ENCODE results near the gene GRID2. TPM values are rescaled to one million over a fixed set of nuclear protein-coding genes. Genes with fewer than 3 reads are reported as not detected.
A peak's percentile ranks its signal among the peaks of the same experiment; 100 is the strongest.

GRID2 gene
- total RNA-seq, result under 1 TPM in 1 of 2 donors, not detected in 1; 0.28 TPM

- no peak for ATAC-seq (ENCODE audit: insufficient number of reproducible peaks, low FRiP score, low read depth)
- no peak within 1 kb of the TSS for H3K27ac ChIP-seq
- no peaks in the 10 kb centered on the region for H3K36me3 ChIP-seq
- H3K27me3 ChIP-seq (replicated peaks; ENCODE audit: insufficient read depth), result peaks cover 9% of the 10 kb centered on the region
- TF ChIP-seq, protein P1, sequence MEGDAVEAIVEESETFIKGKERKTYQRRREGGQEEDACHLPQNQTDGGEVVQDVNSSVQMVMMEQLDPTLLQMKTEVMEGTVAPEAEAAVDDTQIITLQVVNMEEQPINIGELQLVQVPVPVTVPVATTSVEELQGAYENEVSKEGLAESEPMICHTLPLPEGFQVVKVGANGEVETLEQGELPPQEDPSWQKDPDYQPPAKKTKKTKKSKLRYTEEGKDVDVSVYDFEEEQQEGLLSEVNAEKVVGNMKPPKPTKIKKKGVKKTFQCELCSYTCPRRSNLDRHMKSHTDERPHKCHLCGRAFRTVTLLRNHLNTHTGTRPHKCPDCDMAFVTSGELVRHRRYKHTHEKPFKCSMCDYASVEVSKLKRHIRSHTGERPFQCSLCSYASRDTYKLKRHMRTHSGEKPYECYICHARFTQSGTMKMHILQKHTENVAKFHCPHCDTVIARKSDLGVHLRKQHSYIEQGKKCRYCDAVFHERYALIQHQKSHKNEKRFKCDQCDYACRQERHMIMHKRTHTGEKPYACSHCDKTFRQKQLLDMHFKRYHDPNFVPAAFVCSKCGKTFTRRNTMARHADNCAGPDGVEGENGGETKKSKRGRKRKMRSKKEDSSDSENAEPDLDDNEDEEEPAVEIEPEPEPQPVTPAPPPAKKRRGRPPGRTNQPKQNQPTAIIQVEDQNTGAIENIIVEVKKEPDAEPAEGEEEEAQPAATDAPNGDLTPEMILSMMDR (IDR thresholded peaks at IDR 0.05), result no peak
- peak within 1 kb of the TSS; percentile 72 for H3K4me3 ChIP-seq
- H3K9me3 ChIP-seq, result no peaks in the 10 kb centered on the region
- DNase-seq (ENCODE audit: low spot score), result no peak
- H3K4me1 ChIP-seq (ENCODE audit: control insufficient read depth in 1 of 2, low read depth in 2 of 2), result peaks cover 16 to 27% of the 10 kb centered on the region in 2 donors
Measured at GRCh38 chr4:92303621-92304027, at the start of gene GRID2. TSS of gene GRID2 (plus strand) at chr4:92303966.

GRCh38 chr4:92253986-92254671, 49.6 kb upstream of the GRID2 start:
- Histone ChIP-seq H3K4me3 (no peak overlapping the region), H3K9me3 (peaks cover 4% of the 10 kb centered on the region), H3K4me1 (ENCODE audit: control insufficient read depth in 1 of 2, low read depth in 2 of 2) (no peaks in the 10 kb centered on the region), H3K27me3 (replicated peaks; ENCODE audit: insufficient read depth) (no peaks in the 10 kb centered on the region), H3K36me3 (no peaks in the 10 kb centered on the region), H3K27ac (no peak overlapping the region)
- TF ChIP-seq, protein P1 (IDR thresholded peaks at IDR 0.05), result no peak
- ATAC-seq (ENCODE audit: insufficient number of reproducible peaks, low FRiP score, low read depth) (no peak), DNase-seq (ENCODE audit: low spot score) (no peak)

- ATAC-seq (ENCODE audit: insufficient number of reproducible peaks, low FRiP score, low read depth) (no peak), DNase-seq (ENCODE audit: low spot score) (no peak)
- H3K9me3 ChIP-seq, result peaks cover 4% of the 10 kb centered on the region
- TF ChIP-seq, protein P1 (IDR thresholded peaks at IDR 0.05), result no peak
- H3K4me3 ChIP-seq, result no peak overlapping the region
- no peaks in the 10 kb centered on the region for H3K4me1 ChIP-seq (ENCODE audit: control insufficient read depth in 1 of 2, low read depth in 2 of 2)
- no peak overlapping the region for H3K27ac ChIP-seq
- H3K36me3 ChIP-seq, result no peaks in the 10 kb centered on the region
- H3K27me3 ChIP-seq (replicated peaks; ENCODE audit: insufficient read depth), result no peaks in the 10 kb centered on the region
Measured at GRCh38 chr4:92254767-92255442, 48.9 kb upstream of the GRID2 start.

DNA sequence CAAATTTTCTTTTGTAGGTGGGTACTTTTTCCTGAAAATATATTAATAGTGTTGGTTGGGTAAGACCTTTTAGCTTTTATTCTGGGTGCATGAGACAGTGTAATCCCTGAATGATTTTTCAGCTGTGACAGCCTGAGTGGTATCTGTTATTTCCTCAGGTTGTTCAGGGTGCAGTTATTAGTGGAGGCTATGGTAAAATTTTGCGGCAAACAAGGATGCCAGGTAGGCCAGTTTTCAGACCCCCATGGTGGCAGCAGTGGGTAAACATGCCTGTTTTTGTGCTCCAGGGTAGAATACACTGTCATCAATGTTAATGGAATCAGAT, 47.9 kb upstream of the GRID2 start:
- Histone ChIP-seq H3K9me3 (peaks cover 4% of the 10 kb centered on the region), H3K36me3 (no peaks in the 10 kb centered on the region), H3K4me1 (ENCODE audit: control insufficient read depth in 1 of 2, low read depth in 2 of 2) (no peaks in the 10 kb centered on the region), H3K27me3 (replicated peaks; ENCODE audit: insufficient read depth) (no peaks in the 10 kb centered on the region), H3K4me3 (no peak overlapping the region), H3K27ac (no peak overlapping the region)
- no peak for DNase-seq (ENCODE audit: low spot score)
- ATAC-seq (ENCODE audit: insufficient number of reproducible peaks, low FRiP score, low read depth), result no peak
- TF ChIP-seq, protein P1 (IDR thresholded peaks at IDR 0.05), result no peak

DNA sequence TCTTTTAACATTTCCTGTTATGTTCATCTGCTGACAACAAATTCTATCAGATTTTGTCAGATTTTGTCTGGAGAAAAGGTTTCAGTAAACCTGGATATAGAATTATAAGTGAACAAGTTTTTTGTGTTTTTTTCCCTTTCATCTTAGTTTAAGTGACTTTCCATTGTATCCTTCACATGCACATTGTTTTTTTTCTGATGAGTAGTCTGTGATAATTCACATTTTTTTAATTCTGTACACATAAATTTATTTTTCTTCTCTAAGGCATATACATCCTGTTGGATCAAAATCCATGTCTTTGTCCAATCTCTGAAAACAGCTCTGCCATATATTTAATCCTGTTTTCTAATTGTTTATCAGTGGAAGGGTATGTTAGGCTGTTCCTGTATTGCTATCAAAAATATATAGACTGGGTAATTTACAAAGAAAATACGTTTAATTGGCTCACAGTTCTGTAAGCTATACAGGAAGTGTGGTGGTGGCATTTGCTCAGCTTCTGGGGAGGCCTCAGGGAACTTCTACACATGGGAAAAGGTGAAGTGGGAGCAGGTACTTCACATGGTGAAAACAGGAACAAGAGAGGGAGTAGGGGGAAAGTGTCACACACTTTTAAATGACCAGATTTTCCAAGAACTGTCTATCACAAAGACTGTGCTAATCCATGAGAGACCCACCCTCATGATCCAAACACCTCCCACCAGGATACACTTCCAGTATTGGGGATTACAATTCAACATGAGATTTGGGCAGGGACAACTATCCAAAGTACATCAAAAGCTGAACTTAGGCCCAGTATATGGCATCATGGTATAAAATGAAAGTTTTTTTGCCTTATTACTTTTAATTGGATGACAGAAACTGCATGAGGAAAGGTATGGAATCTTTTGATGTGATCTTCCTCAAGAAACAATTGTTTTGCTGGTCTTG, 45.6 kb upstream of the GRID2 start:
- ATAC-seq (ENCODE audit: insufficient number of reproducible peaks, low FRiP score, low read depth), result no peak
- Histone ChIP-seq H3K36me3 (no peaks in the 10 kb centered on the region), H3K27ac (no peak overlapping the region), H3K4me1 (ENCODE audit: control insufficient read depth in 1 of 2, low read depth in 2 of 2) (no peaks in the 10 kb centered on the region), H3K4me3 (no peak overlapping the region), H3K9me3 (no peaks in the 10 kb centered on the region), H3K27me3 (replicated peaks; ENCODE audit: insufficient read depth) (no peaks in the 10 kb centered on the region)
- TF ChIP-seq, protein P1 (IDR thresholded peaks at IDR 0.05), result no peak
- no peak for DNase-seq (ENCODE audit: low spot score)

Data from thoracic aorta (tissue), 2 donors.